B cell (primary cell): Measurements from ENCODE around the gene CRMP1.

Experiments used
- CTCF ChIP-seq: fragments of 200-600 bp; IDR thresholded peaks from one replicate; pipeline ENCODE4 v1.8.0; 2022; ENCODE audit warnings: antibody characterized with exemption, mild to moderate bottlenecking
- EZH2 ChIP-seq: IDR thresholded peaks from 2 replicates; pipeline ENCODE4 v1.6.1; 2012; ENCODE audit warnings: borderline replicate concordance, low read depth, mild to moderate bottlenecking, moderate library complexity, low read length; ENCODE audit not compliant: insufficient read depth, poor library complexity, severe bottlenecking

GRCh38 chr4:5881340-5881739, 11.5 kb downstream of the CRMP1 start:
- TF ChIP-seq CTCF: no peak
- TF ChIP-seq EZH2: no peak
